ENCODE data around the gene ITFG2. TPM values are rescaled to one million over a fixed set of nuclear protein-coding genes. Genes with fewer than 3 reads are reported as not detected.
A peak's percentile ranks its signal among the peaks of the same experiment; 100 is the strongest.

The ITFG2 gene
- total and polyA plus RNA-seq, 9 donors = 25.4 to 66.0 (median 41.1) TPM

DNA sequence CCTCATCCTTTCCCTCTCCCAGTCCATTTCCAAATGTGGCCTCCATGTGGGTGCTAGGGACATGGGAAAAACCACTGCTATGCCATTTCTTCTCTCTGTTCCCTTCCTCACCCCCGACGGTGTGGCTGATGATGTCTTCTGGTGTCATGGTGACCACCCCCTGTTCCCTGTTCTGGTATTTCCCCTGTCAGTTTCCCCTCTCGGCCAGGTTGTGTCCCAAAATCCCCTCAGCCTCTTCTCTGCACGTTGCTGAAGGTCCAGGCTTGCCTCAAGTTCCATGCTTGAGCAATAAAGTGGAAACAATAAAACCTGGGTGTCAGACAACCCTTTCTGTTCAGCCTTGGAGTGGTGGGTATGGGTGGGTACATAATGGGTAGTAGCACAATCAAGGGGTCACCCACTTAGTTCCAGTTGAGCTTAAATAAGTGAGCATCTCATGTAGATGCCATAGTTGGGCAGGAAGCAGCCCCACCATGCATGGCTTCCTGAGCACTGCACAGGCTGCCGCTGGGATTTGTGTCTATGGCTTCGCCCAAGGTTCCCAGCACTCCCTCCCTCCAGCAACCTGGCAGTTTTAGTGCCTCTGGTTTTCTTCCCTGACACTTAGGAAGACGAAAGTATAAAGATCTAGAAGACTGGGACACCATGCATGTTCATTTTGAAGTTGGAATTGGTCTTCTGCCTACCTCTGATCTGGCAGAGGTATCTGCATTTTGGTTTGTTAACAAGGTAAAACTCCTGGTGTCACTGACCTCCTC lies 8.7 kb upstream of the ITFG2 start:
- DNase-seq = no peak
- Histone ChIP-seq H3K27ac (no peak overlapping the region), H3K4me3 (no peak overlapping the region), H3K4me1 (ENCODE audit: insufficient read depth) (no peaks in the 10 kb centered on the region), H3K36me3 (no peaks in the 10 kb centered on the region), H3K27me3 (no peaks in the 10 kb centered on the region), H3K9me3 (no peaks in the 10 kb centered on the region)
- TF ChIP-seq POLR2A (IDR thresholded peaks at IDR 0.05) = no peak
- TF ChIP-seq, protein P1, sequence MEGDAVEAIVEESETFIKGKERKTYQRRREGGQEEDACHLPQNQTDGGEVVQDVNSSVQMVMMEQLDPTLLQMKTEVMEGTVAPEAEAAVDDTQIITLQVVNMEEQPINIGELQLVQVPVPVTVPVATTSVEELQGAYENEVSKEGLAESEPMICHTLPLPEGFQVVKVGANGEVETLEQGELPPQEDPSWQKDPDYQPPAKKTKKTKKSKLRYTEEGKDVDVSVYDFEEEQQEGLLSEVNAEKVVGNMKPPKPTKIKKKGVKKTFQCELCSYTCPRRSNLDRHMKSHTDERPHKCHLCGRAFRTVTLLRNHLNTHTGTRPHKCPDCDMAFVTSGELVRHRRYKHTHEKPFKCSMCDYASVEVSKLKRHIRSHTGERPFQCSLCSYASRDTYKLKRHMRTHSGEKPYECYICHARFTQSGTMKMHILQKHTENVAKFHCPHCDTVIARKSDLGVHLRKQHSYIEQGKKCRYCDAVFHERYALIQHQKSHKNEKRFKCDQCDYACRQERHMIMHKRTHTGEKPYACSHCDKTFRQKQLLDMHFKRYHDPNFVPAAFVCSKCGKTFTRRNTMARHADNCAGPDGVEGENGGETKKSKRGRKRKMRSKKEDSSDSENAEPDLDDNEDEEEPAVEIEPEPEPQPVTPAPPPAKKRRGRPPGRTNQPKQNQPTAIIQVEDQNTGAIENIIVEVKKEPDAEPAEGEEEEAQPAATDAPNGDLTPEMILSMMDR (IDR thresholded peaks at IDR 0.05) = no peak
- no peak for TF ChIP-seq EP300 (IDR thresholded peaks at IDR 0.05)
- 71 to 77% (median 73%) methylated on average over 7 of the region's 7 CpGs for WGBS, 3 donors
- intact Hi-C loops (cut with DNase I) = no loop called here

- Histone ChIP-seq H3K36me3 (no peaks in the 10 kb centered on the region), H3K27ac (no peak overlapping the region), H3K4me1 (ENCODE audit: insufficient read depth) (no peaks in the 10 kb centered on the region), H3K27me3 (no peaks in the 10 kb centered on the region), H3K4me3 (no peak overlapping the region), H3K9me3 (no peaks in the 10 kb centered on the region)
- TF ChIP-seq, protein P1 (IDR thresholded peaks at IDR 0.05) = no peak
- TF ChIP-seq EP300 (IDR thresholded peaks at IDR 0.05) = no peak
- TF ChIP-seq POLR2A (IDR thresholded peaks at IDR 0.05) = no peak
- WGBS, 3 donors = 31 to 41% (median 34%) methylated on average over 5 of the region's 5 CpGs
- intact Hi-C loops (cut with DNase I) = no loop called here
- peak; percentile 62 to 82 (median 76) for DNase-seq
Observed at GRCh38 chr12:2804393-2805142, 7.9 kb upstream of the ITFG2 start.

DNA sequence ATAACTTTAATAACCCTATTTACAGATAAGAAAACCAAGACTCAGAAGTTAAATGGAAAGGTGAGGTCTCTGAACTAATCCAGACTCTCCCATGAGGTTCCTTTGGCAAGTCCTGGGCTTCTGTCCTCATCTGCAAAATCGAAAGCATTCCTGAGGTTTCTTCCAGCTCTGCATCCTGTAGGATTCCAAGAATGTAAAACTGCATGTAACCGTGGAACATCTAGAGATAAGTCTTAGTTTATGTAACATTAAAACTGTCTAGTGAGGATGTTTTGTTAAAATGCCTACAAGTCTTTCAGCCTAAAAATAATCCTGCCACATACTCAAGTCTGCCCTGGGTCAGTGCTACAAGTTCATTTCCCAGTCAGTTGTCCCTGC lies 7.3 kb upstream of the ITFG2 start:
- H3K27ac ChIP-seq = no peak overlapping the region
- no peaks in the 10 kb centered on the region for H3K36me3 ChIP-seq

GRCh38 chr12:2806700-2807099 lies 5.8 kb upstream of the ITFG2 start:
- Histone ChIP-seq H3K27me3 (no peaks in the 10 kb centered on the region), H3K36me3 (no peaks in the 10 kb centered on the region), H3K27ac (no peak overlapping the region), H3K4me1 (ENCODE audit: insufficient read depth) (peaks cover 1% of the 10 kb centered on the region), H3K9me3 (no peaks in the 10 kb centered on the region), H3K4me3 (no peak overlapping the region)
- 86 to 87% (median 86%) methylated on average over 6 of the region's 6 CpGs for WGBS, 3 donors
- DNase-seq = no peak
- TF ChIP-seq EP300 (IDR thresholded peaks at IDR 0.05) (no peak), POLR2A (IDR thresholded peaks at IDR 0.05) (no peak)
- intact Hi-C loops (cut with DNase I) = no loop called here

More for the DNA sequence above, 7.3 kb upstream of the ITFG2 start:
- Histone ChIP-seq H3K9me3 (no peaks in the 10 kb centered on the region), H3K4me1 (ENCODE audit: insufficient read depth) (no peaks in the 10 kb centered on the region), H3K27me3 (no peaks in the 10 kb centered on the region), H3K4me3 (no peak overlapping the region)
- no peak for DNase-seq
- TF ChIP-seq POLR2A (IDR thresholded peaks at IDR 0.05) = no peak
- no peak for TF ChIP-seq EP300 (IDR thresholded peaks at IDR 0.05)
- TF ChIP-seq, protein P1 (IDR thresholded peaks at IDR 0.05) = no peak
- intact Hi-C loops (cut with DNase I) = no loop called here
- 0 to 9% (median 3%) methylated on average over 2 of the region's 2 CpGs for WGBS, 3 donors

DNA sequence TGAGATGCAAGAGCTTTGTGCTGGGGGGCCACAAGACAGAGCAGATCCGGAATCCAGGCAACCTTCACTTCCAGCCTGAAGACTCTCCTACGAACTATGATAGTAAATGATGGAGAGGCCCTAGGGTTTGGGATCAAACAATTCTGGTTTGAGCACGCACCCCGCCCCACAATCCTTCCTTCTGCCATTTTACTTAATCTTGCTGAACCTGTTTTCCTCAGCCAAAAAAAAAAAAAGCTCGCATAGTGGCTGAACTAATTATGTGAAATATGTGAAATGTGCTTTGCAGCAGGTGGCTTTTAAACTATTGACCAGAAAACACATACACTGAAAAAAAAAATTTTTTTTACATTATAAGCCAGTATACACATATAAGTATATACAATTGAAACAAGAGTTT lies 667 bp upstream of the ITFG2 start:
- intact Hi-C loops (cut with DNase I) = no loop called here

More for the DNA sequence above, 667 bp upstream of the ITFG2 start:
- 76 to 83% (median 78%) methylated on average over 5 of the region's 5 CpGs for WGBS, 3 donors
- peak overlapping the region; percentile 89 for H3K4me3 ChIP-seq
- H3K9me3 ChIP-seq = no peaks in the 10 kb centered on the region
- peak overlapping the region in 1 of 2 donors; percentile 89 for H3K27ac ChIP-seq
- DNase-seq = peak in 1 of 5 donors; percentile 34
- peaks cover 1% of the 10 kb centered on the region for H3K4me1 ChIP-seq (ENCODE audit: insufficient read depth)
- TF ChIP-seq POLR2A (IDR thresholded peaks at IDR 0.05) (no peak), EP300 (IDR thresholded peaks at IDR 0.05) (no peak)
- TF ChIP-seq, protein P1 (IDR thresholded peaks at IDR 0.05) = no peak
- H3K36me3 ChIP-seq = no peaks in the 10 kb centered on the region
- H3K27me3 ChIP-seq = no peaks in the 10 kb centered on the region

All from ovary (tissue), 9 donors.